ENCODE measurements around the gene MAGI1. TPM values are rescaled to one million over a fixed set of nuclear protein-coding genes. Genes with fewer than 3 reads are reported as not detected.

Gene MAGI1
- polyA plus RNA-seq, 1 experiment = 14.2 TPM

DNA sequence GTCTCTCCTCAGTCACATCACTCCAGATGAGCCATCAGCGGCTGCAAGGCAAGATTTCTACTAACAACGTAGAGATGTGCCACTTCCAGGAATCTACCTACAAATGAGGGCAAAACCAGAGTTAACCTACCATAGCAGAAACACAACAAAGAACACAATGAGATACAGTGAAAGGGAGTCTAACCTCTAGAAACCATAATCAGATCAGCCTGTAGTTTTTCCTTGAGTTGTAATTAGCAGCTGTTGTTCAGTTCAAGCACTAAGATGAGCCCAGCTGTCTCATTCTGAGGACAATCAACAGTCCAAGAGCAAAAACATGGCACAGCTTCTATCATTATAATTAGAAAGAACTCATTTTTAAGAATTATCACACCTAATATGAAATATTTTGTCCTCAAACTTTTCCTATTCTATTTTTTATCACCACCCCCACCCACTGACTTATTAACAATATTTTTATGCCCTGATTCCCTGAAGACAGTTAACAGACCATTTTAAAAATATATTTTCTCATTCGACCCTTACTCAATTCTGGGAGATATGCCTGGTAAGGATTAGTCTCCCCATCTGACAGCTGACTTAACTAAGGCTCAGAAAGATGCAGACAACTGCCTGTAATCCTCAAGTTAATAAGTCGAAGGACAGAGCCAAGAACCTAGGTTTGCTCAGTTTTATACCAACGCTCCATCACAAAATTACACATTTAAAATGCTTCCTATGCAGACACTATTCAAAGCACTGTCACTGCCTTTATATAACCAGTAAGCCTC, 50.1 kb downstream of the MAGI1 start:
- no peaks in the 10 kb centered on the region for H3K9me3 ChIP-seq (ENCODE audit: control insufficient read depth, insufficient read depth, low read length)
- no peaks in the 10 kb centered on the region for H3K27me3 ChIP-seq (ENCODE audit: control insufficient read depth, insufficient read depth, low read length)
- ChIA-PET POLR2A (no interaction called here), CTCF (no interaction called here)
- TF ChIP-seq, protein P1, sequence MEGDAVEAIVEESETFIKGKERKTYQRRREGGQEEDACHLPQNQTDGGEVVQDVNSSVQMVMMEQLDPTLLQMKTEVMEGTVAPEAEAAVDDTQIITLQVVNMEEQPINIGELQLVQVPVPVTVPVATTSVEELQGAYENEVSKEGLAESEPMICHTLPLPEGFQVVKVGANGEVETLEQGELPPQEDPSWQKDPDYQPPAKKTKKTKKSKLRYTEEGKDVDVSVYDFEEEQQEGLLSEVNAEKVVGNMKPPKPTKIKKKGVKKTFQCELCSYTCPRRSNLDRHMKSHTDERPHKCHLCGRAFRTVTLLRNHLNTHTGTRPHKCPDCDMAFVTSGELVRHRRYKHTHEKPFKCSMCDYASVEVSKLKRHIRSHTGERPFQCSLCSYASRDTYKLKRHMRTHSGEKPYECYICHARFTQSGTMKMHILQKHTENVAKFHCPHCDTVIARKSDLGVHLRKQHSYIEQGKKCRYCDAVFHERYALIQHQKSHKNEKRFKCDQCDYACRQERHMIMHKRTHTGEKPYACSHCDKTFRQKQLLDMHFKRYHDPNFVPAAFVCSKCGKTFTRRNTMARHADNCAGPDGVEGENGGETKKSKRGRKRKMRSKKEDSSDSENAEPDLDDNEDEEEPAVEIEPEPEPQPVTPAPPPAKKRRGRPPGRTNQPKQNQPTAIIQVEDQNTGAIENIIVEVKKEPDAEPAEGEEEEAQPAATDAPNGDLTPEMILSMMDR (IDR thresholded peaks at IDR 0.05; ENCODE audit: low read depth, low read length) = no peak
- no peak overlapping the region for H3K27ac ChIP-seq (ENCODE audit: low read depth, low read length)
- H3K4me3 ChIP-seq (ENCODE audit: low read depth, low read length) = no peak overlapping the region
- no peak for DNase-seq (ENCODE audit: low read depth, low spot score)

DNA sequence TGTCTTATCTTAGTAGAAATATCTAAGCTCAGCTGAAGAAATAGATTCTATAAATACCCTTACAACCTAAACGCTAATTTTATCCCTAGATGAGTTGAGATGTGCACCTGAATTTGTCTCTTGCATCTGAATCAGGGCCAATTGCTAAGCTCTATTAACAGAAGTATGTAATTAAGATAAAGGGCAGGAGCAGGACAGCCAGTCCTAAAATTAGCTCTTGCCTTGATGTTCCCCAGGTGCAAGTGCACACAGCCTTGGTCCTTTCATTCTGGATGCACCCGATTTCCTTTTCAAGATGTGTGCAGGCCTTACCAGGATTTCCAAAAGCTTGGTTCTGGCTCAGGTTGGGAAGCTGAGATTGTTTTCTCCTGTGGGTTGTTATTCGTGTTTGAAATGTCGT, 52.4 kb downstream of the MAGI1 start:
- CTCF ChIA-PET = interaction anchor here (0.7 to 1.1 kb wide), 2 partner anchors 106 to 313 kb away, joined by 3 to 4 read pairs; no protein-coding TSS in a partner anchor
- TF ChIP-seq, protein P1 (IDR thresholded peaks at IDR 0.05; ENCODE audit: low read depth, low read length) = no peak
- no peaks in the 10 kb centered on the region for H3K9me3 ChIP-seq (ENCODE audit: control insufficient read depth, insufficient read depth, low read length)
- H3K27ac ChIP-seq (ENCODE audit: low read depth, low read length) = no peak overlapping the region
- no peak for DNase-seq (ENCODE audit: low read depth, low spot score)
- POLR2A ChIA-PET = no interaction called here
- no peak overlapping the region for H3K4me3 ChIP-seq (ENCODE audit: low read depth, low read length)
- H3K27me3 ChIP-seq (ENCODE audit: control insufficient read depth, insufficient read depth, low read length) = no peaks in the 10 kb centered on the region

DNA sequence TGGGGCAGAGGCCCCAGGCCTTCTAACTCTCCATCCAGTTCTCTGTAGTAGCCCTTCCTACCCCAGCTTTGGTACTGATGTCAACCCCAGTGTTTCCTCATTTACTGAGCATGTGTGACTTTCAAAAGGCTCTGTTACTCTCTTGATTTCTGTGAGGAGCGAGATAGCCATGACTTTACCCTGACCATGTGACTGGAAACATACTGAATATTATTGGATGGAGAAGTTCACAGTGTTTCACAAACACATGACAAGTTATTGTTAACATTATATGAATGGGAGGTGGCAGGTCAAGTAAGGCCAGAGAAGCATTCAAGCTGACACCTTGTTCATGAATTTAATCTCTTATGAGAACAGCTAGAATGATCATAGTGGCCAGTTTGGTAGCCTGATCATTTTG, 53.7 kb downstream of the MAGI1 start:
- TF ChIP-seq, protein P1 (IDR thresholded peaks at IDR 0.05; ENCODE audit: low read depth, low read length) = no peak
- Histone ChIP-seq H3K27me3 (ENCODE audit: control insufficient read depth, insufficient read depth, low read length) (no peaks in the 10 kb centered on the region), H3K4me3 (ENCODE audit: low read depth, low read length) (no peak overlapping the region), H3K27ac (ENCODE audit: low read depth, low read length) (no peak overlapping the region), H3K9me3 (ENCODE audit: control insufficient read depth, insufficient read depth, low read length) (no peaks in the 10 kb centered on the region)
- ChIA-PET CTCF (no interaction called here), POLR2A (no interaction called here)
- no peak for DNase-seq (ENCODE audit: low read depth, low spot score)

DNA sequence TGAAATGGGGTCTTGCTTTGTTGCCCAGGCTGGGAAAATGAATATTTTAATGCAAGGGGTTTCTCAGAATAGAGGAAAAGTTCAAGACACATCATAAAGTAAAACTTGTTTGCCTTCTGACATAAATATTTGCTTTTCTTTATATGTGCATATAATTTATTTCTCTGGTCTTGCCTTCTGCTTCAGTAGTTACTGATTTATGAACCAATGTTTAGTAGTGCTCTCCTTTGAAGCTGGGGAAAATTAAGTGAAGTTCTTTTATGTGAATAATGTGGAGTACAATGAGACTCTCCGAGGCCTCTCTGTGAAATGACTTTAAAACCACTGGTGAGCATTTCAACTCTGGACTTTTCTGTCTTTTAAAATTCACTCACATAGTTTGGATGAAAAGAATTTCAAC, 55.6 kb downstream of the MAGI1 start:
- POLR2A ChIA-PET = no interaction called here
- Histone ChIP-seq H3K4me3 (ENCODE audit: low read depth, low read length) (no peak overlapping the region), H3K27ac (ENCODE audit: low read depth, low read length) (no peak overlapping the region), H3K27me3 (ENCODE audit: control insufficient read depth, insufficient read depth, low read length) (no peaks in the 10 kb centered on the region), H3K9me3 (ENCODE audit: control insufficient read depth, insufficient read depth, low read length) (no peaks in the 10 kb centered on the region)
- no peak for DNase-seq (ENCODE audit: low read depth, low spot score)
- TF ChIP-seq, protein P1 (IDR thresholded peaks at IDR 0.05; ENCODE audit: low read depth, low read length) = no peak
- CTCF ChIA-PET = no interaction called here

DNA sequence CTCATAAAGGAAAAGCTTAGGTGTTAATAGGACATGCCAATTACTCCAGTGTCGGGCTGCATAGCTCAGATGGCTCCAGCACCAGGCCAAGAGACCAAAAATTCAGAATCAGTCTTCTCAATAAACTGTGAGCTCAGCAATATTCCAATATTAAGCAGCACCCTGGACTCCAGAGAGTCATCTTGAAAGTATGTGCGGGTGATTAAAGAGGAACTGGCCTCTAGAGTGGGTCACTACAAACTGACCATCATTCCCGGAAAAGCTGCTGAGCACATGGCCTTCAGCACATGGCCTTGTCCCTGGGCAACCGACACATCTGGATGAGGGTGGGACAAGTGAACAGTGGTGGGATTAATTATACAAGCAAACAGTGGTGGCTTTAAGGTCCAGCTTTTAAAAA, 59.0 kb downstream of the MAGI1 start:
- Histone ChIP-seq H3K27me3 (ENCODE audit: control insufficient read depth, insufficient read depth, low read length) (no peaks in the 10 kb centered on the region), H3K27ac (ENCODE audit: low read depth, low read length) (peak overlapping the region; percentile 68), H3K4me3 (ENCODE audit: low read depth, low read length) (no peak overlapping the region), H3K9me3 (ENCODE audit: control insufficient read depth, insufficient read depth, low read length) (no peaks in the 10 kb centered on the region)
- TF ChIP-seq, protein P1 (IDR thresholded peaks at IDR 0.05; ENCODE audit: low read depth, low read length) = no peak
- ChIA-PET POLR2A (interaction anchor here (0.6 to 0.7 kb wide), 3 partner anchors 174 to 1018 kb away, joined by 9 to 16 read pairs (median 11); partner anchors contain the start of gene KBTBD8), CTCF (interaction anchor here (0.7 kb wide), 2 partner anchors 16 to 1582 kb away, joined by 3 to 4 read pairs; no protein-coding TSS in a partner anchor)
- peak; percentile 23 for DNase-seq (ENCODE audit: low read depth, low spot score)
